GM12878 (cell line): ENCODE data around the gene HMGCR. TPM values are rescaled to one million over a fixed set of nuclear protein-coding genes. Genes with fewer than 3 reads are reported as not detected.

Experiments used
- ATAC-seq: fragments of 200-7000 bp; cut with Tn5 transposase; 3 replicates; pipeline ENCODE4 v1.9.1; 2020; ENCODE audit warnings: mild to moderate bottlenecking, moderate library complexity
- BruUV-seq: library from RNA; stranded (reverse); fragments of 400-500 nt; replicated peaks from 2 replicates; lab custom pipeline; 2021; lab: Mats Ljungman, UMichigan
- CTCF ChIA-PET: fragments of 300-600 bp; sonication (Branson Sonifier 250); formaldehyde crosslinking; extraction: SDS; loops from one replicate; lab custom pipeline; 2021; ENCODE audit warnings: inconsistent platforms; lab: Yijun Ruan, JAX
- POLR2A ChIA-PET: fragments of 350-600 bp; formaldehyde crosslinking; extraction: SDS; loops from one replicate; lab custom pipeline; 2021; ENCODE audit warnings: inconsistent platforms; lab: Charles Lee
- RAD21 ChIA-PET: fragments of 300-600 bp; sonication (Branson Sonifier 250); formaldehyde crosslinking; loops from one replicate; lab custom pipeline; 2023; ENCODE audit warnings: antibody characterized with exemption; ENCODE audit not compliant: unreplicated experiment; lab: Charles Lee
- SMC1A ChIA-PET: fragments of 300-600 bp; sonication (Branson Sonifier 250); formaldehyde crosslinking; loops from one replicate; lab custom pipeline; 2023; ENCODE audit not compliant: unreplicated experiment, uncharacterized antibody; lab: Charles Lee
- DNase-seq: peaks from one replicate; pipeline ENCODE4 v3.0.0-alpha.2; 2011; ENCODE audit warnings: low read depth, low spot score
- FAIRE-seq: peaks from 3 replicates; lab custom pipeline; 2011; peaks lifted over from hg19 to GRCh38; lab: Jason Lieb, UNC
- H2AFZ ChIP-seq: 2 replicates; pipeline ENCODE4 v1.6.0; 2011; ENCODE audit warnings: low read depth, low read length, control low read depth; ENCODE audit not compliant: control insufficient read depth
- H3K27ac ChIP-seq: 2 replicates; pipeline ENCODE4 v1.5.1; 2011; ENCODE audit warnings: control low read depth; ENCODE audit not compliant: control insufficient read depth, insufficient read depth
- H3K27me3 ChIP-seq, 2 experiments: replicated peaks in 1 of 2; 2 replicates each; pipeline versions ENCODE4 v1.6.0 to v1.6.1; 2011; ENCODE audit warnings: low read length in 1 of 2; ENCODE audit not compliant: control insufficient read depth in 2 of 2, insufficient read depth in 2 of 2
- H3K36me3 ChIP-seq, 2 experiments: 2 replicates each; pipeline ENCODE4 v1.5.1; 2011; ENCODE audit warnings: low read length in 1 of 2; ENCODE audit not compliant: control insufficient read depth in 2 of 2, insufficient read depth in 2 of 2
- H3K4me1 ChIP-seq: 2 replicates; pipeline ENCODE4 v1.6.1; 2011; ENCODE audit warnings: mild to moderate bottlenecking, low read length, moderate library complexity, mixed read lengths; ENCODE audit not compliant: control insufficient read depth, insufficient read depth
- H3K4me2 ChIP-seq: 2 replicates; pipeline ENCODE4 v1.6.0; 2011; ENCODE audit warnings: control low read depth; ENCODE audit not compliant: control insufficient read depth, insufficient read depth
- H3K4me3 ChIP-seq: fragments of 200-600 bp; sonication (generic); 2 replicates; pipeline ENCODE4 v1.5.1; 2016
- H3K79me2 ChIP-seq: 2 replicates; pipeline ENCODE4 v1.6.0; 2011; ENCODE audit warnings: low read length; ENCODE audit not compliant: control insufficient read depth, insufficient read depth
- H3K9ac ChIP-seq: 2 replicates; pipeline ENCODE4 v1.8.0; 2011; ENCODE audit warnings: low read length, control low read depth, mixed read lengths; ENCODE audit not compliant: control insufficient read depth, insufficient read depth
- H3K9me3 ChIP-seq: replicated peaks from 3 replicates; pipeline ENCODE4 v1.5.1; 2011; ENCODE audit warnings: mild to moderate bottlenecking, low read length; ENCODE audit not compliant: control insufficient read depth, insufficient read depth
- H4K20me1 ChIP-seq: 2 replicates; pipeline ENCODE4 v1.6.0; 2011; ENCODE audit not compliant: control insufficient read depth, insufficient read depth
- ASH2L ChIP-seq: fragments of 300-600, 200-600 bp; sonication (generic); IDR thresholded peaks from 2 replicates; pipeline ENCODE4 v1.6.1; 2017; ENCODE audit warnings: low read depth, mild to moderate bottlenecking, borderline replicate concordance
- BHLHE40 ChIP-seq, 2 experiments: fragments of 450-650 bp in 1 of 2; IDR thresholded peaks; 2 replicates each; pipeline ENCODE4 v1.6.1; 2011 to 2017; ENCODE audit warnings: low read depth in 2 of 2, borderline replicate concordance in 1 of 2, improper control_type of control experiment in 1 of 2, low read length in 1 of 2, mild to moderate bottlenecking in 1 of 2
- CBFB ChIP-seq: IDR thresholded peaks from 2 replicates; pipeline ENCODE4 v1.6.1; 2016; ENCODE audit warnings: antibody characterized with exemption, low read depth
- CHD1 ChIP-seq: IDR thresholded peaks from 2 replicates; pipeline ENCODE4 v1.6.1; 2012; ENCODE audit warnings: low read depth, low read length, improper control_type of control experiment
- DPF2 ChIP-seq: fragments of 450-650 bp; IDR thresholded peaks from 2 replicates; pipeline ENCODE4 v1.6.1; 2017; ENCODE audit warnings: mild to moderate bottlenecking
- EGR1 ChIP-seq, 2 experiments: IDR thresholded peaks; 1 replicate in 1 of 2; 2 replicates in 1 of 2; pipeline ENCODE4 v1.6.1; 2011 to 2012; ENCODE audit warnings: low read depth in 2 of 2, low read length in 2 of 2, borderline replicate concordance in 1 of 2, mild to moderate bottlenecking in 1 of 2, moderate library complexity in 1 of 2
- MYB ChIP-seq: fragments of 150-350 bp; IDR thresholded peaks from 2 replicates; pipeline ENCODE4 v1.6.1; 2014; ENCODE audit warnings: mild to moderate bottlenecking, low read depth, low read length, borderline replicate concordance
- NBN ChIP-seq: fragments of 450-650 bp; IDR thresholded peaks from 2 replicates; pipeline ENCODE4 v1.6.1; 2016
- PAX5 ChIP-seq: IDR thresholded peaks from 2 replicates; pipeline ENCODE4 v1.6.1; 2011; ENCODE audit warnings: low read depth, low read length, borderline replicate concordance
- POLR2AphosphoS5 ChIP-seq: IDR thresholded peaks from 2 replicates; pipeline ENCODE4 v1.6.1; 2011; ENCODE audit warnings: mild to moderate bottlenecking, low read length, inconsistent platforms
- RUNX3 ChIP-seq: IDR thresholded peaks from 2 replicates; pipeline ENCODE4 v1.6.1; 2012; ENCODE audit warnings: low read length, inconsistent platforms
- STAT3 ChIP-seq: IDR thresholded peaks from 2 replicates; pipeline ENCODE4 v1.6.1; 2011; ENCODE audit warnings: low read depth, low read length, improper control_type of control experiment
- TBL1XR1 ChIP-seq: IDR thresholded peaks from 2 replicates; pipeline ENCODE4 v1.6.1; 2012; ENCODE audit warnings: low read depth, low read length, improper control_type of control experiment
- YY1 ChIP-seq: IDR thresholded peaks from 2 replicates; pipeline ENCODE4 v1.6.1; 2011; ENCODE audit warnings: low read depth, mild to moderate bottlenecking, low read length
- ZNF622 ChIP-seq: fragments of 450-650 bp; IDR thresholded peaks from 2 replicates; pipeline ENCODE4 v1.6.1; 2017; ENCODE audit warnings: mild to moderate bottlenecking, inconsistent platforms
- WGBS: methylation state at CpG from one replicate; pipeline ENCODE4 v1.1.6; 2016; ENCODE audit warnings: low lambda C conversion rate; ENCODE audit not compliant: insufficient replicate concordance, insufficient coverage; ENCODE audit errors: missing lambda C conversion rate; 5-methylcytosine and 5-hydroxymethylcytosine counted together
- in situ Hi-C: fragments of 300-500 bp; cut with MboI; formaldehyde crosslinking; loops from 9 replicates; pipeline ENCODE4 v1.14.3; 2018; ENCODE audit warnings: mixed read lengths
- intact Hi-C: fragments of 100-400 bp; cut with micrococcal nuclease; formaldehyde crosslinking; loops from one replicate; pipeline ENCODE4 v1.14.2; 2022; ENCODE audit not compliant: unreplicated experiment
- polyA plus RNA-seq, 11 experiments: library from polyadenylated mRNA; depleted of rRNA in 4 of 11; unstranded in 6 of 11; stranded (reverse) in 5 of 11; fragments of >200 nt; fragmentation: Nextera tagmentation in 4 of 11; fragmentation: Illumina TruSeq in 1 of 11; extraction: Ambion mirVana in 4 of 11; extraction: Trizol in 1 of 11; gene quantifications; 1 replicate in 1 of 11; 2 replicates in 10 of 11; pipeline versions ENCODE4 v1.2.1 to v1.2.3, GENCODE V29; 2011 to 2016; ENCODE audit warnings: inconsistent platforms in 2 of 11, missing spikeins in 2 of 11, low read depth in 1 of 11
- total RNA-seq, 4 experiments: library from RNA; depleted of rRNA in 3 of 4; stranded (reverse); fragments of >200 nt in 3 of 4; fragmentation: Illumina TruSeq in 1 of 4; extraction: Trizol in 1 of 4; gene quantifications; 2 replicates each; pipeline versions ENCODE4 v1.2.1 to v1.2.3, GENCODE V29; 2013 to 2021
- TF ChIP-seq, protein P1 (sequence below): IDR thresholded peaks from 2 replicates; pipeline ENCODE4 v1.6.1; 2012; ENCODE audit warnings: low read depth, low read length, improper control_type of control experiment
- TF ChIP-seq, protein P2 (sequence below): fragments of 450-650 bp; formaldehyde crosslinking; IDR thresholded peaks from 2 replicates; pipeline ENCODE4 v1.4.0; 2020; ENCODE audit warnings: mild to moderate bottlenecking, moderate library complexity

HMGCR gene
- total and polyA plus RNA-seq, 10 of the 15 experiments (the other 5 are each of a cell fraction or from before 2014, with no cell fraction given): 30.8 to 119 (median 73.9) TPM

DNA sequence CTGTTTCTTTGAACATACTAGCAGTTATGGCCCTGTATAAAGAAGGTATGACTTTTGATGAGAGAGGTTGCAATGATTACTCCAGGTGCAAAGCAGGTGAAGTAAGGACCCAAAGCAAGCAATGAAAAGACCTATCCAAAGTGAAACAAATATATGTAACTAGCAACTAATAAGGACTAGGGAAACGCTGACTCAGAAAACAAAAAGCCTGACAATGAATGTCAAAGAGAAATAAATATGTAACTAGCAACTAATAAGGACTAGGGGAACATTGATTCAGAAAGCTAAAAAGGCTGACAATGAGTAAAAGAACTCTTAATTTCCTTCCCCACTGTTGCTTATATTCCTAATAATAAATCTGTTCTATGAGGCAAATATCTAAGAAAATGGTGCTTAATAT is 43.1 kb downstream of the HMGCR start:
- RAD21 ChIA-PET: no interaction called here
- intact Hi-C loops (no loop called here), in situ Hi-C loops (no loop called here)
- H2AFZ ChIP-seq: no peak overlapping the region
- 100% methylated on average over 1 of the region's 1 CpG for WGBS
- no TSS peak for BruUV-seq
- H3K4me2 ChIP-seq: no peak overlapping the region
- no peak overlapping the region for H3K27ac ChIP-seq
- TF ChIP-seq STAT3: no peak
- TF ChIP-seq, protein P1, sequence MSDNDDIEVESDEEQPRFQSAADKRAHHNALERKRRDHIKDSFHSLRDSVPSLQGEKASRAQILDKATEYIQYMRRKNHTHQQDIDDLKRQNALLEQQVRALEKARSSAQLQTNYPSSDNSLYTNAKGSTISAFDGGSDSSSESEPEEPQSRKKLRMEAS: no peak
- TF ChIP-seq CBFB: no peak
- TF ChIP-seq EGR1 (IDR thresholded peaks at IDR 0.05; ENCODE audit: borderline replicate concordance in 1 of 2, low read depth in 2 of 2, low read length in 2 of 2): no peak
- no peak for TF ChIP-seq BHLHE40 (IDR thresholded peaks at IDR 0.05; ENCODE audit: borderline replicate concordance in 1 of 2, low read depth in 2 of 2, low read length in 1 of 2)
- no peak for TF ChIP-seq RUNX3
- no peak for TF ChIP-seq PAX5
- no peak for TF ChIP-seq ASH2L
- no peak for TF ChIP-seq TBL1XR1
- TF ChIP-seq DPF2: no peak
- TF ChIP-seq YY1: no peak
- TF ChIP-seq, protein P2, sequence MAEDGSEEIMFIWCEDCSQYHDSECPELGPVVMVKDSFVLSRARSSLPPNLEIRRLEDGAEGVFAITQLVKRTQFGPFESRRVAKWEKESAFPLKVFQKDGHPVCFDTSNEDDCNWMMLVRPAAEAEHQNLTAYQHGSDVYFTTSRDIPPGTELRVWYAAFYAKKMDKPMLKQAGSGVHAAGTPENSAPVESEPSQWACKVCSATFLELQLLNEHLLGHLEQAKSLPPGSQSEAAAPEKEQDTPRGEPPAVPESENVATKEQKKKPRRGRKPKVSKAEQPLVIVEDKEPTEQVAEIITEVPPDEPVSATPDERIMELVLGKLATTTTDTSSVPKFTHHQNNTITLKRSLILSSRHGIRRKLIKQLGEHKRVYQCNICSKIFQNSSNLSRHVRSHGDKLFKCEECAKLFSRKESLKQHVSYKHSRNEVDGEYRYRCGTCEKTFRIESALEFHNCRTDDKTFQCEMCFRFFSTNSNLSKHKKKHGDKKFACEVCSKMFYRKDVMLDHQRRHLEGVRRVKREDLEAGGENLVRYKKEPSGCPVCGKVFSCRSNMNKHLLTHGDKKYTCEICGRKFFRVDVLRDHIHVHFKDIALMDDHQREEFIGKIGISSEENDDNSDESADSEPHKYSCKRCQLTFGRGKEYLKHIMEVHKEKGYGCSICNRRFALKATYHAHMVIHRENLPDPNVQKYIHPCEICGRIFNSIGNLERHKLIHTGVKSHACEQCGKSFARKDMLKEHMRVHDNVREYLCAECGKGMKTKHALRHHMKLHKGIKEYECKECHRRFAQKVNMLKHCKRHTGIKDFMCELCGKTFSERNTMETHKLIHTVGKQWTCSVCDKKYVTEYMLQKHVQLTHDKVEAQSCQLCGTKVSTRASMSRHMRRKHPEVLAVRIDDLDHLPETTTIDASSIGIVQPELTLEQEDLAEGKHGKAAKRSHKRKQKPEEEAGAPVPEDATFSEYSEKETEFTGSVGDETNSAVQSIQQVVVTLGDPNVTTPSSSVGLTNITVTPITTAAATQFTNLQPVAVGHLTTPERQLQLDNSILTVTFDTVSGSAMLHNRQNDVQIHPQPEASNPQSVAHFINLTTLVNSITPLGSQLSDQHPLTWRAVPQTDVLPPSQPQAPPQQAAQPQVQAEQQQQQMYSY (CRISPR knock-in tag): no peak
- TF ChIP-seq ZNF622: no peak
- TF ChIP-seq NBN: no peak
- TF ChIP-seq POLR2AphosphoS5: no peak
- TF ChIP-seq MYB: no peak
- TF ChIP-seq CHD1: no peak
- no peaks in the 10 kb centered on the region for H4K20me1 ChIP-seq
- no peak overlapping the region for H3K9ac ChIP-seq
- no peak overlapping the region for H3K4me3 ChIP-seq
- CTCF ChIA-PET: no interaction called here
- no peaks in the 10 kb centered on the region for H3K9me3 ChIP-seq
- no peaks in the 10 kb centered on the region for H3K79me2 ChIP-seq
- peaks cover 5 to 21% of the 10 kb centered on the region in 2 experiments for H3K36me3 ChIP-seq
- no peak for FAIRE-seq
- ATAC-seq: no peak
- POLR2A ChIA-PET: no interaction called here
- H3K4me1 ChIP-seq: no peaks in the 10 kb centered on the region
- DNase-seq: no peak
- H3K27me3 ChIP-seq: no peaks in the 10 kb centered on the region
- SMC1A ChIA-PET: no interaction called here
